K562 (cell line): Measurements from ENCODE around the gene DGCR8. TPM values are rescaled to one million over a fixed set of nuclear protein-coding genes. Genes with fewer than 3 reads are reported as not detected.
A peak's percentile ranks its signal among the peaks of the same experiment; 100 is the strongest.

Experiments
- BRF1 ChIP-seq: IDR thresholded peaks from 3 replicates; pipeline ENCODE4 v1.6.1; 2011; ENCODE audit warnings: borderline replicate concordance, mild to moderate bottlenecking; ENCODE audit not compliant: insufficient read length; ENCODE audit errors: extremely low read depth
- ESRRB ChIP-seq: fragments of 250-450 bp; sonication (Bioruptor Pico); IDR thresholded peaks from 2 replicates; pipeline ENCODE4 v1.5.0; 2020; ENCODE audit warnings: mild to moderate bottlenecking, moderate library complexity, borderline replicate concordance
- FOXK2 ChIP-seq, 2 experiments: fragments of 450-650 bp; IDR thresholded peaks in 1 of 2; conservative IDR thresholded peaks in 1 of 2; 2 replicates each; pipeline ENCODE4 v1.6.1; 2016; ENCODE audit warnings: low read depth in 2 of 2, mild to moderate bottlenecking in 1 of 2
- GTF3C2 ChIP-seq: IDR thresholded peaks from 3 replicates; pipeline ENCODE4 v1.6.1; 2011; ENCODE audit warnings: borderline replicate concordance, mild to moderate bottlenecking, moderate library complexity; ENCODE audit not compliant: insufficient read length; ENCODE audit errors: extremely low read depth
- NBN ChIP-seq: fragments of 450-650 bp; IDR thresholded peaks from 2 replicates; pipeline ENCODE4 v1.6.1; 2016; ENCODE audit warnings: low read depth, mild to moderate bottlenecking
- NCOA4 ChIP-seq: fragments of 450-650 bp; IDR thresholded peaks from 2 replicates; pipeline ENCODE4 v1.6.1; 2018; ENCODE audit warnings: mild to moderate bottlenecking; ENCODE audit not compliant: partially characterized antibody
- NFATC3 ChIP-seq: fragments of 450-650 bp; IDR thresholded peaks from 2 replicates; pipeline ENCODE4 v1.6.1; 2017; ENCODE audit warnings: mild to moderate bottlenecking
- NR1H2 ChIP-seq: sonication (generic); formaldehyde crosslinking; IDR thresholded peaks from 2 replicates; pipeline ENCODE4 v1.4.0; 2020; ENCODE audit warnings: mild to moderate bottlenecking, missing genetic modification reagents
- RHOXF2B ChIP-seq: fragments of 250-450 bp; sonication (Bioruptor Pico); conservative IDR thresholded peaks from 2 replicates; pipeline ENCODE4 v1.5.1; 2021
- YBX1 ChIP-seq: fragments of 450-650 bp; IDR thresholded peaks from 2 replicates; pipeline ENCODE4 v1.7.1; 2016; ENCODE audit warnings: mild to moderate bottlenecking
- ZC3H8 ChIP-seq: fragments of 450-650 bp; IDR thresholded peaks from 2 replicates; pipeline ENCODE4 v1.6.1; 2017
- ZMIZ1 ChIP-seq, 2 experiments: fragments of 150-350 bp in 1 of 2; IDR thresholded peaks; 2 replicates each; pipeline ENCODE4 v1.6.1; 2012 to 2016; ENCODE audit warnings: low read depth in 2 of 2, low read length in 2 of 2, mild to moderate bottlenecking in 1 of 2, moderate library complexity in 1 of 2
- ZNF3 ChIP-seq: fragments of 250-450 bp; sonication (Bioruptor Pico); IDR thresholded peaks from 2 replicates; pipeline ENCODE4 v1.5.0; 2021; ENCODE audit warnings: mild to moderate bottlenecking, moderate library complexity
- ZNF347 ChIP-seq: fragments of 450-650 bp; formaldehyde crosslinking; IDR thresholded peaks from 2 replicates; pipeline ENCODE4 v1.4.0; 2020; ENCODE audit warnings: low read depth, mild to moderate bottlenecking, moderate library complexity
- ZNF764 ChIP-seq: fragments of 250-450 bp; sonication (Bioruptor Pico); IDR thresholded peaks from 2 replicates; pipeline ENCODE4 v1.4.0; 2020; ENCODE audit warnings: low read depth, mild to moderate bottlenecking, moderate library complexity
- ZNF79 ChIP-seq: fragments of 250-450 bp; sonication (Bioruptor Pico); IDR thresholded peaks from 2 replicates; pipeline ENCODE4 v1.4.0; 2020; ENCODE audit warnings: low read depth, mild to moderate bottlenecking, moderate library complexity
- polyA plus RNA-seq, 8 experiments: library from polyadenylated mRNA; depleted of rRNA in 4 of 8; stranded (reverse) in 5 of 8; unstranded in 3 of 8; fragments of >200 nt; fragmentation: Nextera tagmentation in 2 of 8; fragmentation: Illumina TruSeq in 1 of 8; extraction: Ambion mirVana in 2 of 8; extraction: Trizol in 1 of 8; gene quantifications; 2 replicates each; pipeline versions ENCODE4 v1.2.1 to v1.2.3, GENCODE V29; 2011 to 2014; ENCODE audit warnings: inconsistent platforms in 1 of 8, missing spikeins in 1 of 8
- total RNA-seq, 7 experiments: library from RNA; depleted of rRNA in 6 of 7; stranded (reverse); fragments of >200 nt in 6 of 7; fragmentation: Illumina TruSeq in 2 of 7; extraction: Trizol in 2 of 7; gene quantifications; 2 replicates each; pipeline versions ENCODE4 v1.2.1 to v1.2.3, GENCODE V29; 2011 to 2021; ENCODE audit warnings: low replicate concordance in 1 of 7
- TF ChIP-seq, protein P1 (sequence below): sonication (generic); formaldehyde crosslinking; IDR thresholded peaks from 2 replicates; pipeline ENCODE4 v1.8.1; 2023; ENCODE audit warnings: mild to moderate bottlenecking, missing genetic modification reagents
- TF ChIP-seq, protein P2 (sequence below): fragments of 250-450 bp; sonication (Bioruptor Pico); IDR thresholded peaks from 2 replicates; pipeline ENCODE4 v1.9.0; 2021; ENCODE audit warnings: mild to moderate bottlenecking

Gene DGCR8
- total and polyA plus RNA-seq, 9 of the 15 experiments (the other 6 are each of a cell fraction or from before 2014, with no cell fraction given) = 5.9 to 144 (median 80.1) TPM

DNA sequence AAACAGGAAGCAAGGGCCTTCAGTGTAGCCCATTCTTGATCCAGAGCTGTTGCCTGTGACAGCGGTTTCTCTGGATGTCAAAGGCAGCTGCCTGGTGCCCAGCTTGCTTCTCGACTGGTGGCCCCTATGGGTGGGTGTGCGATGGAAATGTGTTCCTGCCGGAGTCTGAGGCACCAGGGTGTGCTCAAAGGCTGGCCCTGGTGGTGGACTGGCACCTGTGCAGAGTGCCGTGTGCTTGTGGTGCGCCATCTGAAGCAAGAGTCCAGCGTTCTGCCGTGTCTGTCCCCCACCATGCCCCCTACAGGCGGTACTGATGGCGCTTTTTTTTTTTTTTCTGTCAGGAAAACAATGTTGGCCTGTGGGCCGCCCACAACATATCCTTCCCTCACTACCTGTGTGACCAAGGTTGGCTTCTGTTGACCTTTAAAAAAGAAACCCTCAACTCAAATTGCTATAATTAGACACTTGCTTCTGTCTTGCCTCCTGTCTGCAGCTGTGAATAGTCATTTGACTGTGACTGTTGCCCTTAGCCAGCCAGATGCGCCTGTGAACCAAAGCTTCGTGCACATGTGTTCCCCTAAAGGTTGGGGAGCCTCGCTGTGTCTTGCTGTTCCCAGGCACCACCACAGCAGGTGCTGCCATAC lies 31.1 kb downstream of the DGCR8 start (continued):
- TF ChIP-seq GTF3C2 = no peak
- 0 out of 4 replicates have a peak, but pooled peaks of 1 of the 2 experiments have one; percentile 12 for TF ChIP-seq ZMIZ1 (IDR thresholded peaks at IDR 0.05; ENCODE audit: low read depth in 2 of 2, low read length in 2 of 2)
- peak; percentile 79; the same call in 1 of the 2 replicates for TF ChIP-seq NFATC3
- TF ChIP-seq ESRRB = no peak
- 0 out of 2 replicates have a peak, but pooled peaks have one; percentile 27 for TF ChIP-seq ZC3H8
- TF ChIP-seq, protein P1, sequence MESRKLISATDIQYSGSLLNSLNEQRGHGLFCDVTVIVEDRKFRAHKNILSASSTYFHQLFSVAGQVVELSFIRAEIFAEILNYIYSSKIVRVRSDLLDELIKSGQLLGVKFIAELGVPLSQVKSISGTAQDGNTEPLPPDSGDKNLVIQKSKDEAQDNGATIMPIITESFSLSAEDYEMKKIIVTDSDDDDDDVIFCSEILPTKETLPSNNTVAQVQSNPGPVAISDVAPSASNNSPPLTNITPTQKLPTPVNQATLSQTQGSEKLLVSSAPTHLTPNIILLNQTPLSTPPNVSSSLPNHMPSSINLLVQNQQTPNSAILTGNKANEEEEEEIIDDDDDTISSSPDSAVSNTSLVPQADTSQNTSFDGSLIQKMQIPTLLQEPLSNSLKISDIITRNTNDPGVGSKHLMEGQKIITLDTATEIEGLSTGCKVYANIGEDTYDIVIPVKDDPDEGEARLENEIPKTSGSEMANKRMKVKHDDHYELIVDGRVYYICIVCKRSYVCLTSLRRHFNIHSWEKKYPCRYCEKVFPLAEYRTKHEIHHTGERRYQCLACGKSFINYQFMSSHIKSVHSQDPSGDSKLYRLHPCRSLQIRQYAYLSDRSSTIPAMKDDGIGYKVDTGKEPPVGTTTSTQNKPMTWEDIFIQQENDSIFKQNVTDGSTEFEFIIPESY (CRISPR knock-in tag) = no peak
- no peak for TF ChIP-seq ZNF3
- TF ChIP-seq, protein P2, sequence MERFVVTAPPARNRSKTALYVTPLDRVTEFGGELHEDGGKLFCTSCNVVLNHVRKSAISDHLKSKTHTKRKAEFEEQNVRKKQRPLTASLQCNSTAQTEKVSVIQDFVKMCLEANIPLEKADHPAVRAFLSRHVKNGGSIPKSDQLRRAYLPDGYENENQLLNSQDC (CRISPR knock-in tag) = peak; percentile 65; the same call in 1 of the 2 replicates
- TF ChIP-seq BRF1 = no peak
- TF ChIP-seq YBX1 = no peak
- no peak for TF ChIP-seq ZNF79
- peak; percentile 39; the same call in 1 of the 2 replicates for TF ChIP-seq ZNF764 (CRISPR knock-in tag)
- TF ChIP-seq ZNF347 (CRISPR knock-in tag) = no peak
- TF ChIP-seq NBN = no peak
- TF ChIP-seq NCOA4 = no peak
- TF ChIP-seq FOXK2 (conservative IDR thresholded peaks at IDR 0.05 in 1 of 2, IDR thresholded peaks at IDR 0.05 in 1 of 2; ENCODE audit: low read depth in 2 of 2) = no peak
- TF ChIP-seq NR1H2 (CRISPR knock-in tag) = no peak
- no peak for TF ChIP-seq RHOXF2B
